ENCODE results near the gene MRFAP1.

The MRFAP1 gene

DNA sequence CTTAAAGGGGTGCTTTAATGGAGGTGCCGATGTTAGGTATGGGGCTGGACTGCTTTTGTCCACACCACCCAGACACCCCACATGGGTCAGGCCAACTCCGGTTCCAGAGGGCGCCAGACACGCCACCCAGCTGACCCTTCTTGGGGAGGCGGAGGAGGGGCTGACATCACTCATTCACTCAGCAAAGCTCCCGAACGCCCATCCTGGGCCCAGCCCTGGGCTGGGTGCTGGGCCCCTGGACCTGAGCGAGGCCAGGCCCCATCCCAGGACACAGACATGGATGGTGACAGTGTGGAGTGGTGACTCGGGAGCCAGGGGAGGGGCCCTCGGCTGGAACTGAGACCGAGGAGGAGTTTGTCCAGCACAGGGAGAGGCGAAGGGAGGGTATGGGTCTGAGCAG, 37.4 kb upstream of the MRFAP1 start:
- in situ Hi-C loops (cut with HindIII; ENCODE audit: low sequenced_read_pairs) = loop anchor here (5.0 kb wide), 1 partner anchor 39 kb away; the partner anchor contains the start of gene MRFAP1
- no peak overlapping the region for H3K4me3 ChIP-seq (ENCODE audit: low read depth, low read length)
- DNase-seq (ENCODE audit: low read depth) = no peak
- TF ChIP-seq, protein P1, sequence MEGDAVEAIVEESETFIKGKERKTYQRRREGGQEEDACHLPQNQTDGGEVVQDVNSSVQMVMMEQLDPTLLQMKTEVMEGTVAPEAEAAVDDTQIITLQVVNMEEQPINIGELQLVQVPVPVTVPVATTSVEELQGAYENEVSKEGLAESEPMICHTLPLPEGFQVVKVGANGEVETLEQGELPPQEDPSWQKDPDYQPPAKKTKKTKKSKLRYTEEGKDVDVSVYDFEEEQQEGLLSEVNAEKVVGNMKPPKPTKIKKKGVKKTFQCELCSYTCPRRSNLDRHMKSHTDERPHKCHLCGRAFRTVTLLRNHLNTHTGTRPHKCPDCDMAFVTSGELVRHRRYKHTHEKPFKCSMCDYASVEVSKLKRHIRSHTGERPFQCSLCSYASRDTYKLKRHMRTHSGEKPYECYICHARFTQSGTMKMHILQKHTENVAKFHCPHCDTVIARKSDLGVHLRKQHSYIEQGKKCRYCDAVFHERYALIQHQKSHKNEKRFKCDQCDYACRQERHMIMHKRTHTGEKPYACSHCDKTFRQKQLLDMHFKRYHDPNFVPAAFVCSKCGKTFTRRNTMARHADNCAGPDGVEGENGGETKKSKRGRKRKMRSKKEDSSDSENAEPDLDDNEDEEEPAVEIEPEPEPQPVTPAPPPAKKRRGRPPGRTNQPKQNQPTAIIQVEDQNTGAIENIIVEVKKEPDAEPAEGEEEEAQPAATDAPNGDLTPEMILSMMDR (IDR thresholded peaks at IDR 0.05; ENCODE audit: low read depth, low read length, missing control alignments) = no peak

DNA sequence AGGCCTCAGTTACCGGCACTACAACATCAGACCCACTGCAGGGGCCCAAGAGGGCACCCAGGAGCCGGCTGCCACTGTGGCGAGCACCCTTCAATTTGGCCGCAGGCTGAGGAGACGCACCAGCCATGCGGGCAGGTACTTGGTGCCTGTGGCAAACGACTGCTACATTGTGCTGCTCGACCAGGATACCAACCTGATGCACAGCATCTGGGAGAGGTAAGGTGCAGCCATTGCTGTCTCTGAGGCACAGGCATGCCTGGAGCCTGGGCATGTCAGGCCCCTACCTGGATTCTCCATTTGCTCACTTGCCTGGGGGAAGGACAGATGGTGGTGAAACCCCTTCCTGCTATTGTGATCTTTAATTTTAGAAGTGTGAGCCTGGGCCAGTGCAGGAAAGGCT, 35.4 kb upstream of the MRFAP1 start:
- no peak for DNase-seq (ENCODE audit: low read depth)
- no peak overlapping the region for H3K4me3 ChIP-seq (ENCODE audit: low read depth, low read length)
- in situ Hi-C loops (cut with HindIII; ENCODE audit: low sequenced_read_pairs) = no loop called here
- TF ChIP-seq, protein P1 (IDR thresholded peaks at IDR 0.05; ENCODE audit: low read depth, low read length, missing control alignments) = no peak

DNA sequence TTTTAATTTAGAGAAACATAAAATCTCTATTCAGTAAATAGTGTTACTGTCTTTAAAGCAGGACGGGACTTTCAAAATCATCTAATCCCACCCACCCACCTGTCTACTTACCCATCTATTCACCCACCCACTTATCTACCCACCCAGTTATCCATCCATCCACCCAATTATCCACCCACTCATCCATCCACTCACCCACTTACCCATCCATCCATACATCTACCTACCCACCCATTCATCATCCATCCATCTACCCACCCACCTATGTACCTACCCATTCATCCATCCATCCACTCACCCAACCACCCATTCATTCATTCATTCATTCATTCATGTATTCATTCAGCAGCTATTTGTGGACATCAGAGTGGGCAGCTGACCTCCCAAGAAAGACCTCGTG, 34.9 kb upstream of the MRFAP1 start:
- in situ Hi-C loops (cut with HindIII; ENCODE audit: low sequenced_read_pairs) = no loop called here
- TF ChIP-seq, protein P1 (IDR thresholded peaks at IDR 0.05; ENCODE audit: low read depth, low read length, missing control alignments) = no peak
- H3K4me3 ChIP-seq (ENCODE audit: low read depth, low read length) = no peak overlapping the region

DNA sequence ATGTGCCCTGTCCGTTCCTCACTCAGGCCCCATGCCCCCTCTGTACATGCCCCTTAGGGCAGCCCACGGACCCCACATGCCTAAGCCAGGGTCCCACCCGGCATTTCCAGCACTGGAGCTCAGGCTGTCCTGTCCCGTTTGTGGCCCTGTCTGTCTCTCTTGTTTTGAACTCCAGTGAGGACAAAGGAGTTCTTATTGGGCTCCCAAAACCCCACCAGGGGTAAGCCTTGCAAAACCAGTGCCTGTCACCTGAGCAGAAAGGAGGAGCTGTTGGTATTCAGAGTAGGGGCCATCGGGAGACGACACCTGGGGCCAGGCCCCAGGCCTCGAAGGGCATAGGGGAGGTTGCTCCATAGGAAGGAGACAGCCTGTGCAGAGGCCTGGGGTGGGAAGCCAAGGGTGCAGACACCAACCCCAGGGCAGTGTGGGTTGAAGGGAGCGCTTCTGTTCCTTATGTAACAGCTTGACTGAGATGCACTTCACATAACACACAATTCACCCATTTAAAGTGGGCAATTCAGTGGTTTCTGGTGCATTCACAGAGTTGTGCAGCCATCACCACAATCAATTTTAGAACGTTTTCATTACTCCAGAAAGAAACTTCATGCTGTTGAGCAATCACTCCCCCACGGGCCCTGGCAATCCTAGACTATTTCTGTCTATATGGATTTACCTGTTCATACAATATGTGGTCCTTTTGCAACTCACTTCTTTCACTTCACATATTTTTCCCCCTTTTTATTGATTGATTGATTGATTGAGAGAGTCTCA, 33.8 kb upstream of the MRFAP1 start:
- DNase-seq (ENCODE audit: low read depth) = no peak
- no peak overlapping the region for H3K4me3 ChIP-seq (ENCODE audit: low read depth, low read length)
- in situ Hi-C loops (cut with HindIII; ENCODE audit: low sequenced_read_pairs) = no loop called here
- TF ChIP-seq, protein P1 (IDR thresholded peaks at IDR 0.05; ENCODE audit: low read depth, low read length, missing control alignments) = no peak

More for the DNA sequence above, 34.9 kb upstream of the MRFAP1 start:
- DNase-seq (ENCODE audit: low read depth) = no peak

GRCh38 chr4:6607368-6608055, 33.0 kb upstream of the MRFAP1 start:
- TF ChIP-seq, protein P1 (IDR thresholded peaks at IDR 0.05; ENCODE audit: low read depth, low read length, missing control alignments) = no peak
- H3K4me3 ChIP-seq (ENCODE audit: low read depth, low read length) = no peak overlapping the region
- DNase-seq (ENCODE audit: low read depth) = no peak
- in situ Hi-C loops (cut with HindIII; ENCODE audit: low sequenced_read_pairs) = no loop called here

GRCh38 chr4:6608758-6609414, 31.6 kb upstream of the MRFAP1 start:
- TF ChIP-seq, protein P1 (IDR thresholded peaks at IDR 0.05; ENCODE audit: low read depth, low read length, missing control alignments) = peak; percentile 9
- in situ Hi-C loops (cut with HindIII; ENCODE audit: low sequenced_read_pairs) = no loop called here
- H3K4me3 ChIP-seq (ENCODE audit: low read depth, low read length) = no peak overlapping the region
- no peak for DNase-seq (ENCODE audit: low read depth)

All from astrocyte of the cerebellum (primary cell).